HUDEP-2 (cell line): ENCODE data around the gene EGFR.

Experiments used
- DNase-seq, 76 experiments: peaks; one replicate each; lab custom pipeline; 2025; ENCODE audit not compliant: unreplicated experiment in 76 of 76; lab: John Stamatoyannopoulos, UW

The EGFR gene

GRCh38 chr7:55080000-55080623 lies 61.3 kb downstream of the EGFR start:
- DNase-seq: no peak

- DNase-seq: no peak
Observed at GRCh38 chr7:55081068-55081467, 62.3 kb downstream of the EGFR start.

GRCh38 chr7:55081472-55082227 lies 62.8 kb downstream of the EGFR start:
- DNase-seq: no peak

GRCh38 chr7:55082228-55082603 lies 63.4 kb downstream of the EGFR start:
- DNase-seq: no peak

- DNase-seq: no peak
Observed at GRCh38 chr7:55083206-55083605, 64.4 kb downstream of the EGFR start.

- DNase-seq: no peak
Observed at GRCh38 chr7:55084307-55084706, 65.5 kb downstream of the EGFR start.

GRCh38 chr7:55085511-55086412 lies 66.9 kb downstream of the EGFR start:
- no peak for DNase-seq

GRCh38 chr7:55086413-55087201 lies 67.8 kb downstream of the EGFR start:
- no peak for DNase-seq

- DNase-seq: no peak
Observed at GRCh38 chr7:55087521-55087961, 68.7 kb downstream of the EGFR start.

- DNase-seq: no peak
Observed at GRCh38 chr7:55088107-55088506, 69.3 kb downstream of the EGFR start.

- DNase-seq: no peak
Observed at GRCh38 chr7:55088620-55089019, 69.8 kb downstream of the EGFR start.

- DNase-seq: no peak
Observed at GRCh38 chr7:55092186-55092974, 73.6 kb downstream of the EGFR start.

GRCh38 chr7:55092975-55093373 lies 74.2 kb downstream of the EGFR start:
- no peak for DNase-seq

GRCh38 chr7:55093674-55094073 lies 74.9 kb downstream of the EGFR start:
- no peak for DNase-seq

GRCh38 chr7:55094092-55094690 lies 75.4 kb downstream of the EGFR start:
- no peak for DNase-seq

- DNase-seq: no peak
Observed at GRCh38 chr7:55095672-55096071, 76.9 kb downstream of the EGFR start.

- no peak for DNase-seq
Observed at GRCh38 chr7:55096323-55096722, 77.5 kb downstream of the EGFR start.

GRCh38 chr7:55097100-55097499 lies 78.3 kb downstream of the EGFR start:
- no peak for DNase-seq

GRCh38 chr7:55099066-55099820 lies 80.4 kb downstream of the EGFR start:
- no peak for DNase-seq
